IPS DF 6.9 (cell line): ENCODE results near the gene IMP4.
A peak's percentile ranks its signal among the peaks of the same experiment; 100 is the strongest.

Experiments used
- DNase-seq: peaks from one replicate; pipeline ENCODE4 v3.0.0-alpha.2; 2013; ENCODE audit warnings: low read depth, low spot score
- H3K27ac ChIP-seq: one replicate; pipeline ENCODE4 v1.5.1; 2013; ENCODE audit warnings: low read length, control low read depth
- H3K27me3 ChIP-seq: 2 replicates; pipeline ENCODE4 v1.6.1; 2013; ENCODE audit warnings: mild to moderate bottlenecking, low read length; ENCODE audit not compliant: control insufficient read depth, insufficient read depth
- H3K36me3 ChIP-seq: 2 replicates; pipeline ENCODE4 v1.6.1; 2013; ENCODE audit warnings: low read length; ENCODE audit not compliant: control insufficient read depth, insufficient read depth
- H3K4me1 ChIP-seq: 2 replicates; pipeline ENCODE4 v1.6.1; 2013; ENCODE audit warnings: low read length; ENCODE audit not compliant: control insufficient read depth, insufficient read depth
- H3K4me3 ChIP-seq: 2 replicates; pipeline ENCODE4 v1.5.1; 2013; ENCODE audit warnings: mild to moderate bottlenecking, low read length
- H3K9me3 ChIP-seq: 2 replicates; pipeline ENCODE4 v1.6.1; 2013; ENCODE audit warnings: low read length, inconsistent platforms; ENCODE audit not compliant: control insufficient read depth, insufficient read depth
- WGBS: extraction: QIAGEN DNeasy Blood & Tissue Kit; methylation state at CpG from one replicate; pipeline ENCODE4 v1.1.7; 2013; ENCODE audit warnings: mixed read lengths, missing lambda C conversion rate; ENCODE audit not compliant: insufficient read length, insufficient coverage; 5-methylcytosine and 5-hydroxymethylcytosine counted together

Gene IMP4

GRCh38 chr2:130336877-130337734, 5.6 kb upstream of the IMP4 start:
- Histone ChIP-seq H3K36me3 (peaks cover 5% of the 10 kb centered on the region; the same call in 1 of the 2 replicates), H3K27ac (no peak overlapping the region), H3K4me3 (peak overlapping the region; percentile 80; the same call in 1 of the 2 replicates), H3K27me3 (no peaks in the 10 kb centered on the region), H3K4me1 (peaks cover 4% of the 10 kb centered on the region; the same call in 1 of the 2 replicates), H3K9me3 (no peaks in the 10 kb centered on the region)
- DNase-seq, result no peak
- WGBS, result no CpG with 5 or more reads among the region's 29 CpGs

DNA sequence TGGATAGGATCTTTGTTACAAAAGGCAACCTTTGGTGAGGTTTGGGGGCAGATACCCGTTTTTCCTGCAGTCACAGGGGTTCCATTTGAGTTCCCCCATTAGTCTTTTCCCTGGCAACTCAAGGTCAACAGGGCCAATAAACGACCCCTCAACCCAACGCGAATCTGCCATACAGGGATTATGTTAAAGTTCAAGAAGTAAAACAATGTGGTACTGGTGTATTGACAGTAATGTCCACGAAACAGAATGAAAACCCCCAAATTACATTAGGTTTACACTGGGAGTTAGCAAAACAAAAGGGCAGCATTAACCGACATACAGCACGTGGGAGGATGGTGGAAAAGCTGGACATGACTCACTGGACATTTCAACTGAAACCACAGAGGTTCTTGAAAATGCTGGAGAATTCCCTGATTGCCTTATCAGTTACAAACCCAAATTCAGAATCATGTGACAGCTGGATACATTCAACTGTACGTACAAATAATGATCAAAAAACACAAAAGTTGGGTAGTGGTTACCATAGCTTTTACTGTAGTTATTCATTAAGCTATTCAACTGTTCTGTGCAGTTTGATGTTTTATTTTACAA, 4.9 kb upstream of the IMP4 start:
- no peak for DNase-seq
- H3K36me3 ChIP-seq, result peaks cover 5% of the 10 kb centered on the region; the same call in 1 of the 2 replicates
- WGBS, result no CpG with 5 or more reads among the region's 8 CpGs
- H3K27ac ChIP-seq, result no peak overlapping the region
- no peaks in the 10 kb centered on the region for H3K27me3 ChIP-seq
- peak overlapping the region; percentile 80; the same call in 1 of the 2 replicates for H3K4me3 ChIP-seq
- H3K9me3 ChIP-seq, result no peaks in the 10 kb centered on the region
- peaks cover 2% of the 10 kb centered on the region; the same call in 1 of the 2 replicates for H3K4me1 ChIP-seq

- Histone ChIP-seq H3K9me3 (no peaks in the 10 kb centered on the region), H3K27me3 (no peaks in the 10 kb centered on the region), H3K4me3 (no peak overlapping the region), H3K36me3 (peaks cover 5% of the 10 kb centered on the region; the same call in 1 of the 2 replicates), H3K27ac (no peak overlapping the region), H3K4me1 (peaks cover 2% of the 10 kb centered on the region; the same call in 1 of the 2 replicates)
- no CpG with 5 or more reads among the region's 12 CpGs for WGBS
- no peak for DNase-seq
These were observed 3.8 kb upstream of the IMP4 start for GRCh38 chr2:130338793-130339345.

DNA sequence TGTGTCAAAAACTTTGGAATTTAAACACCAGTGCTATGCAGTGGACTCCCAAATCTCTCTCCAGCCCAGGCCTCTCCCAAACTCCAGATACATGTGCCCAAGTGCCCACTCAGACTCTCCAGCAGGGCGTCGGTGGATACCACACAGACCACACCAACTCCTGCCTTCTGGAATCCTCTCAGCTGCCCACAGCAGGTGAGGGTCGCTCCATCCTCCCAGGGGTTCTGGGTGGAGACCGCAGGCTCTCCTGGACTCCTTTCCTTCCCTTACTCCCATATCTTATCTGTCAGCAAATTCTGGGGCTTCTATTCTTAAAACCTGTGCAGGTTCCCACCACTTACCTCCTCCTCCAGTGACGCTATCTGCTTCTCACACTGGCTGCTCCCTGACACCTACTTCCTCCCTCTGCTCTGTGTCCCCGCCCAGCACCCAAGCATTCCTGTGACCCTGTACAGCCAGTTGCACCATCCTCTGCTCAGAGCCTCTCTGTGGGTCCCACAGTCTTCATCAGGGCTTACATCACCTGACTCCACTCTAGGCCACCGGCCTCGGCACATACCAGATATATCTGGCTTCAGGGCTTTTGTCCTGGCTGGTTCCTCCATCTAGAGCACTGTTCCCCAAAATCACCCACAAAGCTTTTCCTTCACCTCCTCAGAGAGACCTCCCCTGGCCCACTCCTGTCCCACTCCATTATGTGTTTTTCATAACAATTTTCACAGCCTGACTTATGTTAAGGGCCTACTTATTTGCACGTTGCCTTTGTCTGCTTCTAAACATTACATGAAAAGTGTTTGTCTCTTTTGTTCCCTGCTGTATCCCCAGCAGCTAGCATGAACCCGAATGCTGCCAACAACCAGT, 2.6 kb upstream of the IMP4 start:
- Histone ChIP-seq H3K4me3 (no peak overlapping the region), H3K27ac (no peak overlapping the region), H3K27me3 (no peaks in the 10 kb centered on the region), H3K36me3 (peaks cover 11% of the 10 kb centered on the region), H3K9me3 (no peaks in the 10 kb centered on the region), H3K4me1 (peaks cover 2% of the 10 kb centered on the region; the same call in 1 of the 2 replicates)
- no peak for DNase-seq
- WGBS, result no CpG with 5 or more reads among the region's 10 CpGs

GRCh38 chr2:130341562-130342019, 1.1 kb upstream of the IMP4 start:
- no peak for DNase-seq
- H3K27ac ChIP-seq, result no peak overlapping the region
- H3K9me3 ChIP-seq, result no peaks in the 10 kb centered on the region
- peaks cover 2% of the 10 kb centered on the region; the same call in 1 of the 2 replicates for H3K4me1 ChIP-seq
- H3K36me3 ChIP-seq, result peaks cover 25% of the 10 kb centered on the region
- WGBS, result no CpG with 5 or more reads among the region's 24 CpGs
- no peaks in the 10 kb centered on the region for H3K27me3 ChIP-seq
- peak overlapping the region; percentile 93 for H3K4me3 ChIP-seq

DNA sequence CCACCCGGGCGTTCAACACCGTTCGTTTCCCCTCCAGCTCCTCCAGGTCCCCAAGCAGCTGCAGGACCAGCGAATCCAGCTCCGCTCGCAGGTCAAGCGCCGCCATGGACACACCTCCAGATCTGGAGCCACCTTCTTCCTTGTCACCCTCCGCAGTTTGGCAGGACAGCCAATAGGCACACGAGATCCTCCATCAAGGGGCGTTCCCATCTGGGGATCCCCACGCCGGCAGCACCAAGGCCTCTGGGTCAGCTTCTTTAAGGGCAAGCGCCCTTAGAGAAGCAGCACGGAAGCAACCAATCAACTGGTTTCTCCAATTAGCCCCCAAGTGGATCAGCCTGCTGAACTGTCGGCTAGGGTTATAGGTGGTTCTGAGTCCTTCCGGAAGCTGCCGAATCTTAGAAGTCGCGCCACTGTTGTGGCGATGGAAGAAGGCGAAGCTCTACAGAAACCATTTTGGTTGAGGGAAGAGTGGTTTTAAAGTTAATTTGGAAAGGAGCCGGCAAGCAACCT, 621 bp upstream of the IMP4 start:
- Histone ChIP-seq H3K4me1 (peaks cover 2% of the 10 kb centered on the region; the same call in 1 of the 2 replicates), H3K4me3 (peak overlapping the region; percentile 93), H3K27ac (no peak overlapping the region), H3K27me3 (no peaks in the 10 kb centered on the region), H3K36me3 (peaks cover 28% of the 10 kb centered on the region), H3K9me3 (no peaks in the 10 kb centered on the region)
- no CpG with 5 or more reads among the region's 24 CpGs for WGBS
- DNase-seq, result peak; percentile 74

DNA sequence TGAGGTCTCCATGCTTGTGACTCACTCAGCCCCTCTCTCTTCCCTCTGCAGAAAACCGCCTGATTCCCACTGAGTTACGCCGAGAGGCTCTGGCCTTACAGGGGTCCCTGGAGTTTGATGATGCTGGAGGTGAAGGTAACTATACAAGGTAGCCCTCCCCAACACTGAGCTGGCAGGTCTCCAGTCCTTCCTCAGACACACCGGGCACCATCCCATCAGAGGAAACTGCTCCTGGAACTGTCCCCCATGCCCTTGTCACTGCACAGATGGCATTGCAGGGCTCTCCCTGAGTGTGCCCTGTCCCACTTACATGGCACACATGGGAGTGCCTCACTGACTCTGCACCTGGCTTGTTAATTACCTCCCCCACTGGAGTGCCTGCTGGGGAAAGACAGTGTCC, 1.9 kb downstream of the IMP4 start:
- WGBS, result no CpG with 5 or more reads among the region's 4 CpGs
- no peak for DNase-seq
- peaks cover 24% of the 10 kb centered on the region for H3K36me3 ChIP-seq
- no peak overlapping the region for H3K27ac ChIP-seq
- H3K4me3 ChIP-seq, result no peak overlapping the region
- no peaks in the 10 kb centered on the region for H3K27me3 ChIP-seq
- H3K9me3 ChIP-seq, result no peaks in the 10 kb centered on the region
- H3K4me1 ChIP-seq, result no peaks in the 10 kb centered on the region

DNA sequence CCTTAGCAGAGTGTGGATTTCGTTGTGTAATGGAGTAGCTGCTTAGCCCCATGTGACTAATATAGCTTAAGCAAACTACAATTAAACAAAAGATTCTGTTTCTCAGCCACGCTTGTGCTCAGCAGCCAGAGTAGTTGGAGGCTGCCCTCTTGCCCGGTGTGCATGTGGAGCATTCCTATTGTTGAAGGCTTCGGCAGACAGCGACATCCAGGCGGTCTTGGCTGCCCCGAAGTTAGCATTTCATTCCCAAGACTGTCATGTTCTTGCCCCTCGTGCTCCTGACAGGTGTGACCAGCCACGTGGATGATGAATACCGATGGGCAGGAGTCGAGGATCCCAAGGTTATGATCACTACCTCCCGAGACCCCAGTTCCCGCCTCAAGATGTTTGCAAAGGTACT, 2.4 kb downstream of the IMP4 start:
- no peak overlapping the region for H3K27ac ChIP-seq
- no CpG with 5 or more reads among the region's 13 CpGs for WGBS
- DNase-seq, result no peak
- no peaks in the 10 kb centered on the region for H3K9me3 ChIP-seq
- H3K4me3 ChIP-seq, result no peak overlapping the region
- H3K27me3 ChIP-seq, result no peaks in the 10 kb centered on the region
- H3K36me3 ChIP-seq, result peaks cover 23% of the 10 kb centered on the region
- H3K4me1 ChIP-seq, result no peaks in the 10 kb centered on the region

GRCh38 chr2:130345611-130346010, 2.9 kb downstream of the IMP4 start:
- no peaks in the 10 kb centered on the region for H3K27me3 ChIP-seq
- DNase-seq, result no peak
- no peaks in the 10 kb centered on the region for H3K4me1 ChIP-seq
- no peak overlapping the region for H3K4me3 ChIP-seq
- no CpG with 5 or more reads among the region's 21 CpGs for WGBS
- no peaks in the 10 kb centered on the region for H3K9me3 ChIP-seq
- H3K36me3 ChIP-seq, result peaks cover 23% of the 10 kb centered on the region
- H3K27ac ChIP-seq, result no peak overlapping the region
